Calu3 (cell line): ENCODE measurements around the gene NDUFV2. TPM values are rescaled to one million over a fixed set of nuclear protein-coding genes. Genes with fewer than 3 reads are reported as not detected.

Source experiments
- BruUV-seq: library from RNA; stranded (reverse); fragments of 400-500 nt; replicated peaks from 2 replicates; lab custom pipeline; 2021; lab: Mats Ljungman, UMichigan
- CTCF ChIA-PET: fragments of 300-600 bp; sonication (Branson Sonifier 250); formaldehyde crosslinking; loops from one replicate; lab custom pipeline; 2022; ENCODE audit warnings: antibody characterized with exemption; lab: Charles Lee
- DNase-seq: peaks from one replicate; pipeline ENCODE4 v3.0.0; 2022
- H3K27ac Mint-ChIP-seq: one replicate; pipeline ENCODE4 v1.8.0; 2022; ENCODE audit warnings: mixed read lengths; ENCODE audit not compliant: unreplicated experiment
- H3K27me3 Mint-ChIP-seq: one replicate; pipeline ENCODE4 v1.8.0; 2022; ENCODE audit warnings: mixed read lengths; ENCODE audit not compliant: unreplicated experiment
- H3K36me3 Mint-ChIP-seq: one replicate; pipeline ENCODE4 v1.8.0; 2022; ENCODE audit warnings: mild to moderate bottlenecking, moderate library complexity, mixed read lengths; ENCODE audit not compliant: insufficient read depth, unreplicated experiment
- H3K4me1 Mint-ChIP-seq: one replicate; pipeline ENCODE4 v1.8.0; 2022; ENCODE audit warnings: mild to moderate bottlenecking, low read depth, mixed read lengths; ENCODE audit not compliant: unreplicated experiment
- H3K4me3 Mint-ChIP-seq: one replicate; pipeline ENCODE4 v1.8.0; 2022; ENCODE audit warnings: mild to moderate bottlenecking, low read depth, moderate library complexity, mixed read lengths; ENCODE audit not compliant: unreplicated experiment
- H3K9me3 Mint-ChIP-seq: one replicate; pipeline ENCODE4 v1.8.0; 2022; ENCODE audit warnings: low read depth, mixed read lengths; ENCODE audit not compliant: unreplicated experiment
- CTCF ChIP-seq: fragments of 200-600 bp; IDR thresholded peaks from one replicate; pipeline ENCODE4 v1.8.0; 2022; ENCODE audit warnings: antibody characterized with exemption; ENCODE audit not compliant: unreplicated experiment
- intact Hi-C: fragments of 100-400 bp; cut with micrococcal nuclease; formaldehyde crosslinking; loops from one replicate; pipeline ENCODE4 v1.10.0; 2022; ENCODE audit not compliant: unreplicated experiment
- total RNA-seq: library from RNA; stranded (reverse); gene quantifications from 2 replicates; pipeline ENCODE4 v1.2.3, GENCODE V29; 2022

The NDUFV2 gene
- total RNA-seq, 1 experiment from 2014 or later = 199 TPM

GRCh38 chr18:9124824-9125223 lies 22.3 kb downstream of the NDUFV2 start:
- TF ChIP-seq CTCF = no peak
- no peak for DNase-seq
- CTCF ChIA-PET = no interaction called here
- Mint-ChIP-seq H3K4me1 (peaks cover 8% of the 10 kb centered on the region), H3K4me3 (no peak overlapping the region), H3K9me3 (no peaks in the 10 kb centered on the region), H3K36me3 (peaks cover 72% of the 10 kb centered on the region), H3K27me3 (no peaks in the 10 kb centered on the region), H3K27ac (no peak overlapping the region)
- no TSS peak for BruUV-seq
- intact Hi-C loops = no loop called here

DNA sequence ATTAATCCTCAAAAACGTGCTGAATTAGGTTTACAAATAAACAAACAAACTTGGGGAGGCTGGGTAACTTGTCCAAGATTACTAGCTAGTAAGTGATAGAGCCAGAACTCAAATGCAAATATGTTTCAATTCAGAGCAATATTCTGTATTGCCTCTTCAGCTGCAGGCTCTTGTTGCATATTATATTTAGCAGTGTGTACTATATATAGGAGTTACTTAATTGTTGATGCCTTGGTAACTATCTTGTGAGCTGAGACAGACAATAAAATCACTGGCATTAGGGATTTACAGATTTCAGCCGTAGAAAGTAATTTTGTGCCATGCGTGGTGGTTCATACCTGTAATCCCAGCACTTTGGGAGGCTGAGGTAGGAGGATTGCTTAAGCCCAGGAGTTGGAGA lies 23.8 kb downstream of the NDUFV2 start:
- intact Hi-C loops = no loop called here
- Mint-ChIP-seq H3K27me3 (no peaks in the 10 kb centered on the region), H3K4me1 (peaks cover 12% of the 10 kb centered on the region), H3K36me3 (peaks cover 64% of the 10 kb centered on the region), H3K27ac (no peak overlapping the region), H3K9me3 (no peaks in the 10 kb centered on the region), H3K4me3 (no peak overlapping the region)
- no peak for TF ChIP-seq CTCF
- no peak for DNase-seq
- BruUV-seq = no TSS peak
- CTCF ChIA-PET = interaction anchor here (0.7 kb wide), 1 partner anchor 17 kb away, joined by 3 read pairs; no protein-coding TSS in a partner anchor

GRCh38 chr18:9130195-9130594 lies 27.7 kb downstream of the NDUFV2 start:
- H3K36me3 Mint-ChIP-seq = peaks cover 72% of the 10 kb centered on the region
- peaks cover 37% of the 10 kb centered on the region for H3K4me1 Mint-ChIP-seq
- DNase-seq = no peak
- no peak for TF ChIP-seq CTCF
- intact Hi-C loops = loop anchor here (10.0 kb wide), 1 partner anchor 425 kb away; the partner anchor contains the start of gene MTCL1
- H3K27me3 Mint-ChIP-seq = no peaks in the 10 kb centered on the region
- H3K4me3 Mint-ChIP-seq = no peak overlapping the region
- no peaks in the 10 kb centered on the region for H3K9me3 Mint-ChIP-seq
- CTCF ChIA-PET = no interaction called here
- no peak overlapping the region for H3K27ac Mint-ChIP-seq
- BruUV-seq = no TSS peak

DNA sequence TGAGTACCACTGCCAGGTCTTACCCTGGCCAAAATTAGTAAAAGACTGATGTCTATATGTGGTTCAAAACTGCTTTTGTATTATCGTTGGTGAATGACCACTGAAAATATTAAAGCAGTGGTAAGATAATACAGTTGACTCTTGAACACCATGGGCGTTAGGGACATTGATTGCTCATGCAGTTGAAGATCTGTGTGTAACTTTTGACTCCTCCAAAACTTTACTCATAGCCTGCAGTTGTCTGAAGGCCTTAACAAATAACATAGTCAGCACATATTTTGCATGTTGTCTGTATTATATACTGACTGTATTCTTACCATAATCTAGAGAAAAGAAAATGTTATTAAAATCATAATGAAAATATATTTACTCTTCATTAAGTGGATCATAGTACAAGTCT lies 28.3 kb downstream of the NDUFV2 start:
- DNase-seq = no peak
- Mint-ChIP-seq H3K27ac (no peak overlapping the region), H3K9me3 (no peaks in the 10 kb centered on the region), H3K4me3 (no peak overlapping the region), H3K4me1 (peaks cover 37% of the 10 kb centered on the region), H3K27me3 (no peaks in the 10 kb centered on the region), H3K36me3 (peaks cover 71% of the 10 kb centered on the region)
- TF ChIP-seq CTCF = no peak
- CTCF ChIA-PET = no interaction called here
- BruUV-seq = no TSS peak
- intact Hi-C loops = loop anchor here (10.0 kb wide), 1 partner anchor 426 kb away; the partner anchor contains the start of gene MTCL1
